Measurements from ENCODE around the gene RNU5B-1. TPM values are rescaled to one million over a fixed set of nuclear protein-coding genes. Genes with fewer than 3 reads are reported as not detected.

Gene RNU5B-1
- total RNA-seq, 1 donor from 2014 or later = not detected

DNA sequence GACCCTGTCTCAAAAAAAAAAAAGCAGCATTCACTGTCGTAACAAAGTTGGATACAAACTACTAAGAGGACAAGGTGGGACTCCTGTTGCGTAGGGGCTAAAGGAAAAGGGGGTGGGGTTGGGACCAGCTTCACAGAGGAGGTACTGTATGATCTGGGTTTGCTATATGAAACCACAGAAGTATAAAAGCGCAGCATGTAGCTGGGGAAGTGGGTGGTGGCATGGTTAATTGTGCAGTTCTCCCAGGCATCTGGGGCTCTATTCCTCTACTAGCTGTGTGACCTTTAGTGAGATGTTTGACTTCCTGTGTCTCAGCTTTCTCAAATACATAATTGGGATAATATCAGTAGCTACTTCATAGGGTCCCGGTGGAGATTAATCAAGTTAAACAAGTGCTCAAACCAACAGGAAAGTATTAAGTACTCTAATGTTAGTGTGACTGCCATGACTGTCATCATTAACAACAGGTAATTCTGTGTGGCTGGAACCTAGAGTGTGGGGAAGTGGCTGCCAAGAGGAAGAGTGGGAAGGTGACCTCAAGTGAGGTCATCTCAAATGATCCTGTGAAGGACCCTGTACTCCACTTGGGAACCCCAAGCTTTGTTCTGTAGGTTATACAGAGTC lies 29.3 kb upstream of the RNU5B-1 start:
- no peaks in the 10 kb centered on the region for H3K9me3 Mint-ChIP-seq
- H3K27me3 Mint-ChIP-seq (ENCODE audit: low read depth) = no peaks in the 10 kb centered on the region
- H3K4me3 Mint-ChIP-seq (ENCODE audit: low read depth) = no peak overlapping the region
- no peak for DNase-seq (ENCODE audit: low spot score)
- peaks cover 3% of the 10 kb centered on the region for H3K36me3 Mint-ChIP-seq (ENCODE audit: low read depth)
- peaks cover 24% of the 10 kb centered on the region for H3K4me1 Mint-ChIP-seq (ENCODE audit: low read depth)
- peak overlapping the region; percentile 8 for H3K27ac Mint-ChIP-seq
- intact Hi-C loops (cut with micrococcal nuclease) = no loop called here

GRCh38 chr15:65275728-65276126 lies 28.8 kb upstream of the RNU5B-1 start:
- intact Hi-C loops (cut with micrococcal nuclease) = no loop called here
- Mint-ChIP-seq H3K36me3 (ENCODE audit: low read depth) (peaks cover 3% of the 10 kb centered on the region), H3K27ac (no peak overlapping the region), H3K9me3 (no peaks in the 10 kb centered on the region), H3K4me1 (ENCODE audit: low read depth) (peaks cover 24% of the 10 kb centered on the region), H3K27me3 (ENCODE audit: low read depth) (no peaks in the 10 kb centered on the region), H3K4me3 (ENCODE audit: low read depth) (no peak overlapping the region)
- no peak for DNase-seq (ENCODE audit: low spot score)

- no peak for DNase-seq (ENCODE audit: low spot score)
- intact Hi-C loops (cut with micrococcal nuclease) = no loop called here
- Mint-ChIP-seq H3K27me3 (ENCODE audit: low read depth) (no peaks in the 10 kb centered on the region), H3K36me3 (ENCODE audit: low read depth) (peaks cover 3% of the 10 kb centered on the region), H3K27ac (no peak overlapping the region), H3K4me3 (ENCODE audit: low read depth) (no peak overlapping the region), H3K9me3 (no peaks in the 10 kb centered on the region), H3K4me1 (ENCODE audit: low read depth) (peaks cover 24% of the 10 kb centered on the region)
Observed at GRCh38 chr15:65277015-65277414, 27.5 kb upstream of the RNU5B-1 start.

DNA sequence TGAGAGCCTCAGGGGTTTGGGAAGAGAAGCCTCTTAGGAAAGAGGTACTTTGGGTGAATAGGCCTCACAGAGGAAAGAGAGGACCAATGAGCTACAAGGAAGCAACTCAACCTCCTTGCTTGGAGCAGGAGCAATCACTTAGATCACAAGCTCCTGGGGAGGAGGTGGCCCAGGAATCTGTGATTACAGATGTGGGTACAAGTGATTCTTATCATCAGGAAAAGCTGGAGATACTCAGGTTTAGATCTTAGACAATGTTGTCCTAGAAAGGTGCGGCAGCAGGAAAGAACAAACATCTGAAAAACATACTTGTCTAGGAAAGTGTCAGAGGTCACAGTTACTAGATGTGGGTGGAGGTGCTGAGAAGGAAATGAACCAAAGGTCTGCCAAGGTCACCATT lies 26.0 kb upstream of the RNU5B-1 start:
- Mint-ChIP-seq H3K27me3 (ENCODE audit: low read depth) (no peaks in the 10 kb centered on the region), H3K4me3 (ENCODE audit: low read depth) (no peak overlapping the region), H3K4me1 (ENCODE audit: low read depth) (peaks cover 25% of the 10 kb centered on the region), H3K27ac (no peak overlapping the region), H3K36me3 (ENCODE audit: low read depth) (peaks cover 5% of the 10 kb centered on the region), H3K9me3 (no peaks in the 10 kb centered on the region)
- no peak for DNase-seq (ENCODE audit: low spot score)
- intact Hi-C loops (cut with micrococcal nuclease) = no loop called here

GRCh38 chr15:65285291-65286068 lies 19.0 kb upstream of the RNU5B-1 start:
- peaks cover 3% of the 10 kb centered on the region for H3K36me3 Mint-ChIP-seq (ENCODE audit: low read depth)
- H3K27ac Mint-ChIP-seq = peak overlapping the region; percentile 80
- H3K27me3 Mint-ChIP-seq (ENCODE audit: low read depth) = no peaks in the 10 kb centered on the region
- no peaks in the 10 kb centered on the region for H3K9me3 Mint-ChIP-seq
- H3K4me3 Mint-ChIP-seq (ENCODE audit: low read depth) = peak overlapping the region; percentile 83
- H3K4me1 Mint-ChIP-seq (ENCODE audit: low read depth) = peaks cover 26% of the 10 kb centered on the region
- intact Hi-C loops (cut with micrococcal nuclease) = loop anchor here (1.0 to 2.0 kb wide), 2 partner anchors 11 to 19 kb away; partner anchors contain the start of genes RNU5A-1 and RNU5B-1
- DNase-seq (ENCODE audit: low spot score) = no peak

DNA sequence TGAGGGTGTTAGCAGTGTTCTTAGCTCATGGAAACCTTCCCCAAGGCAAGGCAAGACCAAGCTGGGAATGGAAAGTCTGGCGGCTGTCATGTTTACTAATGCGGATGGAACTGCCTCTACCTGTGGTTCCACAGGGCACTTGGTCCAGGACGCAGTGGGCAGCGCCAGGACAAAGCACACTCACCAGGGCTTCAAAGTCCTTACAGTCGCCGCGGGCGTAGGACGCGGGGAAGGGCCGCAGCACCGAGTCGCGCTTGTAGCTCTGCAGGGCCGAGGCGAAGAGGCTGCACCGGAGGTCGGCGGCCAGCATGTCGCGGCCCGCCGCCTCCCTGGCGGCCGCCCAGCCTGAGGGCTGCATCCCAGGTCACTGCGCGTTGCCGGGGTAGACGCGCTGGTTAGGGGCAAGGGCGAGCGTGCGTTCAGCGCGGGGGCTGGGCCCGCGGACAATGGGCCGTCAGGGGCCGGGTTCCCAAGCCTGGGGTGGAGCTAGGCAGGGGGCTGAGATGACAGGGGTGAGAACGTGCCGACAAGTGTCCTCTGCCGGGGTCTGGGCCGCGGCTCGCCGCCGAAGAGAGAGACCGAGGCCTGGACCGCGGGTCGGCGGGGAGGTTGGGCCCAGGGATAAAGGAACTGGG lies 18.3 kb upstream of the RNU5B-1 start:
- Mint-ChIP-seq H3K36me3 (ENCODE audit: low read depth) (peaks cover 3% of the 10 kb centered on the region), H3K9me3 (no peaks in the 10 kb centered on the region), H3K27ac (peak overlapping the region; percentile 80), H3K4me1 (ENCODE audit: low read depth) (peaks cover 26% of the 10 kb centered on the region), H3K4me3 (ENCODE audit: low read depth) (peak overlapping the region; percentile 83), H3K27me3 (ENCODE audit: low read depth) (no peaks in the 10 kb centered on the region)
- DNase-seq (ENCODE audit: low spot score) = no peak
- intact Hi-C loops (cut with micrococcal nuclease) = loop anchor here (1.0 to 2.0 kb wide), 2 partner anchors 10 to 19 kb away; partner anchors contain the start of genes RNU5A-1 and RNU5B-1

DNA sequence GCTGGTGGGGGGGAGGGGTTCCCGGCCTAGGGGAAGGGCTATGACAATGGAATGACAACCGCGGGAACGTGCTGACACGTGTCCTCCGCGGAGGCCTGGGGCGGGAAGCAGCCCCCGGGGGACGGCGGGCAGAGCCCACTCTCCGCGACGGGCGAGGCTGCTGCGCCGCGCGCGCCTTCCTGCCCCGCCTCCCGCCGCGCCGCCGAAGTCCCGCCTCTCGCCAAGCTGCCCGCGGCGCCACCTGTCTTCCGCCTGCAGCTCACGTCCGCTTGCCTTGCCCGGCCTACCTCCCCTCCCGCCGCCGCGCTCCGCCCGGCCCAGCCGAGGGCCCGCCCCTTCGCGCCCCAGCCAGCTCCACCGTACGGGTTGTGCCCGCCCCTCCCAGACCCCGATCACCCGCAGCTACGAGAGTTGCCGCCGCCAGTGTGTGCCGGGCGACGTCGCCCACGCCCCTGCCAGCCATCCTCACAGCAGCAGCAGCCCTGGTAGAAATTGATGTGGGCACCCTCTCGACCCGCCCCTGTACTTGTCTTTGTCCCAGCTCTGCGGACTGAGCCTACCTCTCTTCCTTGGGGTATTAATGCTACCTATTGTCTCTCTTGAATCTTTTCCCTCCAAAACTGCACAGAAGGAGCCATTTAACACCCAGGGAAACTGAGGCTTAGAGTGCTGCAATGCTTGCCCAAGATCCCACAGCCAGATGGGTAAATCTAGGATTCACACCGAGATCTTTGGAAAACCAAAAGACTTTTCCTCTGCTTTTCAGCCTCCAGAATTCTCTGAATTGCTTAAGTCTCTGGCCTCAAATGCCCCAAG lies 17.6 kb upstream of the RNU5B-1 start, which contains the start of gene PARP16:
PARP16 (minus strand) TSS at position 180 of the 816 bp plus-strand sequence. CDS start 457 bp downstream, outside the sequence.
- peak; percentile 90 for DNase-seq (ENCODE audit: low spot score)
- H3K27me3 Mint-ChIP-seq (ENCODE audit: low read depth) = no peaks in the 10 kb centered on the region
- H3K36me3 Mint-ChIP-seq (ENCODE audit: low read depth) = peaks cover 3% of the 10 kb centered on the region
- H3K4me3 Mint-ChIP-seq (ENCODE audit: low read depth) = peak within 1 kb of the TSS; percentile 83
- peak within 1 kb of the TSS; percentile 80 for H3K27ac Mint-ChIP-seq
- H3K9me3 Mint-ChIP-seq = no peaks in the 10 kb centered on the region
- intact Hi-C loops (cut with micrococcal nuclease) = loop anchor here (1.0 to 2.0 kb wide), 2 partner anchors 9 to 18 kb away; partner anchors contain the start of genes RNU5A-1 and RNU5B-1
- peaks cover 26% of the 10 kb centered on the region for H3K4me1 Mint-ChIP-seq (ENCODE audit: low read depth)

DNA sequence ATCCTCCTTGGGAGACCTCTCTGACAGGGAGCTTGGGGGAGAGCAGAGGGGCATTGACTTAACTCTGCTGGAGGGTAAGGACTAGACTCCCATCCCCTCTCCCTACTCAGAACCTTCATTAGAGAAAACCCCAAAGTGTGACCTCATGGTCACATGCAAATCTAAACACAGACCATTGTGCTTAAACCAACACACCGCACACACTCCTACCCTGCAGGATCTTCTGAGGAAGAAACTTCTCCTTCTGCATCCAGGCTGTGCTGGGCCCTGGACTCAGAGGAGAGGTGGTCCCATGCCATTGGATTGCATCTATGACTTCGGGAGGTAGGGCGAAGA lies 17.0 kb upstream of the RNU5B-1 start:
- H3K4me1 Mint-ChIP-seq (ENCODE audit: low read depth) = peaks cover 28% of the 10 kb centered on the region
- H3K4me3 Mint-ChIP-seq (ENCODE audit: low read depth) = peak overlapping the region; percentile 83
- no peaks in the 10 kb centered on the region for H3K27me3 Mint-ChIP-seq (ENCODE audit: low read depth)
- intact Hi-C loops (cut with micrococcal nuclease) = loop anchor here (2.0 kb wide), 1 partner anchor 17 kb away; the partner anchor contains the start of gene RNU5B-1
- peak overlapping the region; percentile 78 for H3K27ac Mint-ChIP-seq
- H3K36me3 Mint-ChIP-seq (ENCODE audit: low read depth) = peaks cover 3% of the 10 kb centered on the region
- no peaks in the 10 kb centered on the region for H3K9me3 Mint-ChIP-seq
- no peak for DNase-seq (ENCODE audit: low spot score)

GRCh38 chr15:65289261-65289854 lies 15.1 kb upstream of the RNU5B-1 start:
- H3K36me3 Mint-ChIP-seq (ENCODE audit: low read depth) = no peaks in the 10 kb centered on the region
- no peak overlapping the region for H3K4me3 Mint-ChIP-seq (ENCODE audit: low read depth)
- no peaks in the 10 kb centered on the region for H3K27me3 Mint-ChIP-seq (ENCODE audit: low read depth)
- DNase-seq (ENCODE audit: low spot score) = no peak
- intact Hi-C loops (cut with micrococcal nuclease) = no loop called here
- no peaks in the 10 kb centered on the region for H3K9me3 Mint-ChIP-seq
- peaks cover 33% of the 10 kb centered on the region for H3K4me1 Mint-ChIP-seq (ENCODE audit: low read depth)
- no peak overlapping the region for H3K27ac Mint-ChIP-seq

DNA sequence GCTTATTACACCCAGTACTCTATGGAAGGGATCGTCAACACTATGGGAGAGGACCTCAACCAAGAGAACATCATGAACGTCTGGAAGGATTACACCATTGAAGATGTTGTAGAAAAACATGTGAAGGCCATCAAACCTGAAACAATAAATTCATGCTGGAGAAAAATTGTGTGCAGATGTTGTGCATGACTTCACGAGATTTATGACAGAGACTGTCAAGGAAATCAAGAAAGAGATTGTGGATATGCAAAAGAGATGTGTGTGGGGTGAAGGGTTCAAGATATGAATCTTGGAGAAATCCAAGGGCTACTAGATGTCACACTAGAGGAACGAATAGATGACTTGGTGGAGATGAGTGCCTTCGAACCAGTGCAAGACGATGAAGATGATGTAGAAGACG lies 14.2 kb upstream of the RNU5B-1 start:
- no peak for DNase-seq (ENCODE audit: low spot score)
- Mint-ChIP-seq H3K27me3 (ENCODE audit: low read depth) (no peaks in the 10 kb centered on the region), H3K36me3 (ENCODE audit: low read depth) (no peaks in the 10 kb centered on the region), H3K4me1 (ENCODE audit: low read depth) (peaks cover 35% of the 10 kb centered on the region), H3K4me3 (ENCODE audit: low read depth) (no peak overlapping the region), H3K9me3 (no peaks in the 10 kb centered on the region), H3K27ac (no peak overlapping the region)
- intact Hi-C loops (cut with micrococcal nuclease) = no loop called here

GRCh38 chr15:65292938-65293518 lies 11.4 kb upstream of the RNU5B-1 start:
- no peak for DNase-seq (ENCODE audit: low spot score)
- peaks cover 24% of the 10 kb centered on the region for H3K4me1 Mint-ChIP-seq (ENCODE audit: low read depth)
- no peaks in the 10 kb centered on the region for H3K36me3 Mint-ChIP-seq (ENCODE audit: low read depth)
- intact Hi-C loops (cut with micrococcal nuclease) = no loop called here
- H3K27ac Mint-ChIP-seq = no peak overlapping the region
- no peak overlapping the region for H3K4me3 Mint-ChIP-seq (ENCODE audit: low read depth)
- no peaks in the 10 kb centered on the region for H3K27me3 Mint-ChIP-seq (ENCODE audit: low read depth)
- H3K9me3 Mint-ChIP-seq = no peaks in the 10 kb centered on the region
